ENCODE measurements around the gene KCNMB4.

KCNMB4 gene

GRCh38 chr12:70430400-70430799 is 64.3 kb downstream of the KCNMB4 start:
- H3K9me3 Mint-ChIP-seq: no peaks in the 10 kb centered on the region
- intact Hi-C loops (cut with micrococcal nuclease): no loop called here
- H3K4me1 Mint-ChIP-seq (ENCODE audit: low read depth): no peaks in the 10 kb centered on the region
- no peaks in the 10 kb centered on the region for H3K27me3 Mint-ChIP-seq
- no peak overlapping the region for H3K4me3 Mint-ChIP-seq
- H3K27ac Mint-ChIP-seq: no peak overlapping the region
- H3K36me3 Mint-ChIP-seq (ENCODE audit: low read depth): no peaks in the 10 kb centered on the region

DNA sequence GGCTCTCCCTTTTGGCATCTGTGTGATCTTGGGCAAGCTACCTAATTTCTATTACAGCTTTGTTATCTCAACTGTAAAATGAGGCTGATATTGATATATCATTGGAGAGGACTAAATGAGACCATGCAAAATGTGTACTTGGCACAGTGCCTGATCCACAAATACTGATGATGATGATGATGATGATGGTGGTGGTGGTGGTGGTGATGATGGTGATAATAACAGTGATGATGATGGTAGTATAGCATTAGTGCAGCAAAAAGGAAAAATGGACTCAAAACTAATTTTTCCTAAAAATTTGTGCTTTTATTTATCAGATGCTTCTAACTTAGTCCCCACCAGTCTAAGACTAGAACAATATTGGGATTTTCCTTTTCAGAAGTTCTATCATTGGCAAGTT is 70.7 kb downstream of the KCNMB4 start:
- Mint-ChIP-seq H3K9me3 (no peaks in the 10 kb centered on the region), H3K27ac (no peak overlapping the region), H3K4me3 (no peak overlapping the region), H3K4me1 (ENCODE audit: low read depth) (no peaks in the 10 kb centered on the region), H3K27me3 (no peaks in the 10 kb centered on the region), H3K36me3 (ENCODE audit: low read depth) (no peaks in the 10 kb centered on the region)
- intact Hi-C loops (cut with micrococcal nuclease): no loop called here

DNA sequence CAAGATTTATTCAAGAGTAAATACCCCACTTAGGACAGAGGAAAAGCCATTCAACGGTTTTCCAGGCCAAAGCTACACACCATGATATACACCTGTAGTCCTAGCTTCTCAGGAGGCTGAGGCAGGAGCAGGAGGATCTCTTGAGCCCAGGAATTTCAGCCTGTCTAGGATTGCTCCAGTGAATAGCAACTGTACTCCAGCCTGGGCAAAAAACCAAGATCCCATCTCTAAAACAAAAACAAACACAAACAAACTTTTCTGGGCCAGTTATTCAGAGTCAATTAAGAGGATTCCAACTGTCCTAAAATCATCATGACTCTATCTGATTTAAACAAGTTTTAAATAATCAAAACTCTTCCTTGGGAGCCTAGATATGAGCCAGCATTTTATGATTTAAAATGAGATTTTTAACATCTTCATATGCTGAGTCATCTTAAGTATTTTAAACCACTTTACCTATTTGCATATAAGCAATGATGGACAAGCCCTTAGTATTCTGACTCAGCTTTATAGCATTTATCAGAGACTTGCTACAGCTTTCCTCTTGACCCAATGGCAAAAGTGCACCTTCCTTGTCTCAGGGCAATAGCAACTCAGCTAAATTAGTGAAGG is 77.1 kb downstream of the KCNMB4 start:
- no peak overlapping the region for H3K27ac Mint-ChIP-seq
- no peaks in the 10 kb centered on the region for H3K36me3 Mint-ChIP-seq (ENCODE audit: low read depth)
- intact Hi-C loops (cut with micrococcal nuclease): no loop called here
- H3K4me3 Mint-ChIP-seq: no peak overlapping the region
- no peaks in the 10 kb centered on the region for H3K4me1 Mint-ChIP-seq (ENCODE audit: low read depth)
- H3K27me3 Mint-ChIP-seq: no peaks in the 10 kb centered on the region
- peaks cover 9% of the 10 kb centered on the region for H3K9me3 Mint-ChIP-seq

DNA sequence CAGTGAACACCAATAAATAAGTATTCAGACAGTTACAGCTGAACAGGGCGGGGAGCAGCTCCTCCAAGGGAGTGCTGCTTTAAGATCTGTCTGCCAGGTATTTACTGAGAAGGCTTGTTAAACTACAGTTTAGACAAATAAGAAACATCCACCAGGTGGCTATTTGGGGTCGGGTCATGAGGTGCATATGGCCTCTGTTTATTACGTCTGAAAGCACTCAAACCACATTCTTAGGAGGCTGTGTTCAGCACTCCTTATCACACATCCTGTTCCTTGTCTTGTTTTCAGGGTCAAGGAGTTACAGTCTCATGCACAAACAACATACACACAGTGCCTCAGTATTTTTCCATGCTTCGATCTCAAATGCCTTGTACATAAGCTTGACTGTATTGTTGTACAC is 78.8 kb downstream of the KCNMB4 start:
- intact Hi-C loops (cut with micrococcal nuclease): no loop called here
- Mint-ChIP-seq H3K27me3 (no peaks in the 10 kb centered on the region), H3K27ac (no peak overlapping the region), H3K36me3 (ENCODE audit: low read depth) (no peaks in the 10 kb centered on the region), H3K4me1 (ENCODE audit: low read depth) (no peaks in the 10 kb centered on the region), H3K9me3 (peaks cover 19% of the 10 kb centered on the region), H3K4me3 (no peak overlapping the region)

GRCh38 chr12:70448371-70448770 is 82.3 kb downstream of the KCNMB4 start:
- intact Hi-C loops (cut with micrococcal nuclease): no loop called here
- no peaks in the 10 kb centered on the region for H3K4me1 Mint-ChIP-seq (ENCODE audit: low read depth)
- no peaks in the 10 kb centered on the region for H3K27me3 Mint-ChIP-seq
- no peak overlapping the region for H3K27ac Mint-ChIP-seq
- H3K36me3 Mint-ChIP-seq (ENCODE audit: low read depth): no peaks in the 10 kb centered on the region
- H3K9me3 Mint-ChIP-seq: peaks cover 38% of the 10 kb centered on the region
- H3K4me3 Mint-ChIP-seq: no peak overlapping the region

DNA sequence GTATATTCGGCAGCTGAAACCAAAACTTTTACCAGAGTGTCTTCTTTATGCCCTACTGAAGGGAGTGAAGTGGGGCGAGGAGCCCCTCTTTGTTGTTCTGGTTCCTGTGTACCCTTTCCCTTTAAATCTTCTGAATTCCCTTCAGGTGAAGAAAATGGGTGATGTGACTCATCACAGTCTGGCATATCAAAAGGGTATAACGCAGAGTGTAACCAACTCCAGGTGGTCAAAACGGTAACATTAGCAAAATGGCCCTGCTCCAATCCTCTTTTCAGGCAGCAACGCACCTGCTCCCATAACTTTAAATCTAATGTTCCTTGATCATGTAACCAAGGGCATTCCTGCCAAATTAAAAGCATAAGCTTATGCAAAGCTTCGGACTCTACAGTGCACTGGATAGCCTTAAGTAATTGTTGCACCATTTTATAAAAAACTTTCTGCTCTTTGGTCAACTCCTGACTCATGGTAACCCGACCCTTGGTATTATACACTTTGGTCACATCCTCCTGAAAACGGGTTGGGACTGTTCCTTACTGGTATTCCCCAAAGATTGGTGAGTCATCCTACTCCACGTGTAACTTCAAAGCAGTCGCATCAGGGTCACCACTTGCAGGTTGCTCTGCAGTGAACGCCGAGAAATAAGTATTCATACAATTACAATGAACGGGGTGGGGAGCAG is 83.1 kb downstream of the KCNMB4 start:
- Mint-ChIP-seq H3K4me1 (ENCODE audit: low read depth) (no peaks in the 10 kb centered on the region), H3K27me3 (no peaks in the 10 kb centered on the region), H3K4me3 (no peak overlapping the region), H3K36me3 (ENCODE audit: low read depth) (no peaks in the 10 kb centered on the region), H3K9me3 (peaks cover 38% of the 10 kb centered on the region), H3K27ac (no peak overlapping the region)
- intact Hi-C loops (cut with micrococcal nuclease): no loop called here

DNA sequence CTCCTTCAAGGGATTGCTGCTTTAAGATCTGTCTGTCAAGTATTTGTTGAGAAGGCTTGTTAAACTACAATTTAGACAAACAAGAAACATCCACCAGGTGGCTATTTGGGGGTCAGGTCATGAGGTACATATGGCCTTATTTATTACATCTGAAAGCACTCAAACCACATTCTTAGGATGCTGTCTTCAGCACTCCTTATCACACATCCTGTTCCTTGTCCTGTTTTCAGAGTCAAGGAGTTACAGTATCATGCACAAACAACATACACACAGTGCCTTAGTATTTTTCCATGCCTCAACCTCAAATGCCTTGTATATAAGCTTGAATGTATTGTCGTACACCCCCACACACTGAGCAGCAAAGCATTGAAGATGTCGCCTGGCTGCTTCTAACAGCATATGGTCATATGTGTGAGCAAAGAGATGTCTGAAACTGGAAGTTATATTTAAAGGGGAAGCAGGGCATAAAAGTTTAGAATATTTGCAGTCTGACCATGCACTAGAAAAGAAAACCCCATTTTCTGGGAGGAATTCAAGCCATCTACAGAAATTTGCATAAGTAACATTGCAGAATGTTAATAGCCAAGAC is 83.8 kb downstream of the KCNMB4 start:
- Mint-ChIP-seq H3K36me3 (ENCODE audit: low read depth) (no peaks in the 10 kb centered on the region), H3K4me3 (no peak overlapping the region), H3K27ac (no peak overlapping the region), H3K27me3 (no peaks in the 10 kb centered on the region), H3K4me1 (ENCODE audit: low read depth) (no peaks in the 10 kb centered on the region), H3K9me3 (peaks cover 38% of the 10 kb centered on the region)
- intact Hi-C loops (cut with micrococcal nuclease): no loop called here

- intact Hi-C loops (cut with micrococcal nuclease): no loop called here
- Mint-ChIP-seq H3K9me3 (peaks cover 35% of the 10 kb centered on the region), H3K27me3 (no peaks in the 10 kb centered on the region), H3K4me3 (no peak overlapping the region), H3K27ac (no peak overlapping the region), H3K4me1 (ENCODE audit: low read depth) (no peaks in the 10 kb centered on the region), H3K36me3 (ENCODE audit: low read depth) (no peaks in the 10 kb centered on the region)
These were observed 85.4 kb downstream of the KCNMB4 start for GRCh38 chr12:70451528-70451927.

DNA sequence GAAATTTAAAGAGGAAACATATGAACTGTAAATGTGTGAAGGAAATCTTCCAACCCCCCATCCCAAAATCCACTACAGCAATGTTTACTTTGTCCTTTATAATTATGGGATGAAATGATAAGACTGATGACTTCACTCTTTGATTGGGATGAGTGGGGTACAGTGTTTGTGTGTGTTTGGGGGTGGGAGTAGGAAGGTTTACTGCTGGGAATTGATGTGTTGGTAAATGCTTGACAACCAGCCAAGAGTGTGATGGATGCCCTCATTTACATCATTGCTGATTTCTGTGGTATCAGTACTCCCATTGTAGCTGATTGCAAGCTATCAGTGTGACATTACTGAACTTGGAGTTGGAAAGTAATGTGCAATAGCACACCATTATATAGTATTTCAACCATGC is 90.9 kb downstream of the KCNMB4 start:
- Mint-ChIP-seq H3K4me3 (no peak overlapping the region), H3K9me3 (peaks cover 41% of the 10 kb centered on the region), H3K4me1 (ENCODE audit: low read depth) (peaks cover 10% of the 10 kb centered on the region), H3K27ac (no peak overlapping the region), H3K27me3 (peaks cover 2% of the 10 kb centered on the region), H3K36me3 (ENCODE audit: low read depth) (no peaks in the 10 kb centered on the region)
- intact Hi-C loops (cut with micrococcal nuclease): no loop called here

GRCh38 chr12:70459786-70460185 is 93.7 kb downstream of the KCNMB4 start:
- Mint-ChIP-seq H3K4me3 (no peak overlapping the region), H3K27ac (no peak overlapping the region), H3K4me1 (ENCODE audit: low read depth) (peaks cover 10% of the 10 kb centered on the region), H3K36me3 (ENCODE audit: low read depth) (no peaks in the 10 kb centered on the region), H3K27me3 (peaks cover 2% of the 10 kb centered on the region), H3K9me3 (peaks cover 62% of the 10 kb centered on the region)
- intact Hi-C loops (cut with micrococcal nuclease): no loop called here

DNA sequence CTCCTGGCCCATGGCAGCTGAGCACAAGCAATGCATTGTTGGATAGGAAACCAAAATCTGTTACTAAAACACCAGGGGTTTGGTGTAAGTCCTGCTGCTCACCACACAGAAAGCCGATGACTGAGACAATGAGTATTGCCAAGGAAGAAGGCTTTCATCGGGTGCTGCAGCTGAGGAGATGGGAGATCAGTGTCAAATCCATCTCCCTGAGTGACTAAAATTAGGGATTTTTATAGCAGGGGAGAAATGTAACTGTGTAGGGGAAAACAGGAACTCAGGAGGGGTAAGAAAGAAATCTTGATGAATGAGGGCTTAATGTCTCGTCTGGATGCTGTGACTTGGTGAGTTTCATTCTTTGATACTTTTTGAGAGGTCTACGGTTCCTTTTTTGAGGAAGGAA is 97.9 kb downstream of the KCNMB4 start:
- H3K9me3 Mint-ChIP-seq: peaks cover 64% of the 10 kb centered on the region
- no peak overlapping the region for H3K4me3 Mint-ChIP-seq
- no peaks in the 10 kb centered on the region for H3K36me3 Mint-ChIP-seq (ENCODE audit: low read depth)
- H3K27ac Mint-ChIP-seq: no peak overlapping the region
- peaks cover 17% of the 10 kb centered on the region for H3K4me1 Mint-ChIP-seq (ENCODE audit: low read depth)
- peaks cover 2% of the 10 kb centered on the region for H3K27me3 Mint-ChIP-seq
- intact Hi-C loops (cut with micrococcal nuclease): no loop called here

- intact Hi-C loops (cut with micrococcal nuclease): no loop called here
These were observed 100.7 kb downstream of the KCNMB4 start for GRCh38 chr12:70466753-70467152.

GRCh38 chr12:70467476-70467875 is 101.4 kb downstream of the KCNMB4 start:
- no peaks in the 10 kb centered on the region for H3K27me3 Mint-ChIP-seq
- intact Hi-C loops (cut with micrococcal nuclease): no loop called here
- no peaks in the 10 kb centered on the region for H3K36me3 Mint-ChIP-seq (ENCODE audit: low read depth)
- peaks cover 48% of the 10 kb centered on the region for H3K9me3 Mint-ChIP-seq
- H3K4me3 Mint-ChIP-seq: no peak overlapping the region
- H3K4me1 Mint-ChIP-seq (ENCODE audit: low read depth): peaks cover 11% of the 10 kb centered on the region
- H3K27ac Mint-ChIP-seq: no peak overlapping the region

More at GRCh38 chr12:70466753-70467152, 100.7 kb downstream of the KCNMB4 start:
- Mint-ChIP-seq H3K4me1 (ENCODE audit: low read depth) (peaks cover 11% of the 10 kb centered on the region), H3K9me3 (peaks cover 48% of the 10 kb centered on the region), H3K4me3 (no peak overlapping the region), H3K27ac (no peak overlapping the region), H3K27me3 (no peaks in the 10 kb centered on the region), H3K36me3 (ENCODE audit: low read depth) (no peaks in the 10 kb centered on the region)

DNA sequence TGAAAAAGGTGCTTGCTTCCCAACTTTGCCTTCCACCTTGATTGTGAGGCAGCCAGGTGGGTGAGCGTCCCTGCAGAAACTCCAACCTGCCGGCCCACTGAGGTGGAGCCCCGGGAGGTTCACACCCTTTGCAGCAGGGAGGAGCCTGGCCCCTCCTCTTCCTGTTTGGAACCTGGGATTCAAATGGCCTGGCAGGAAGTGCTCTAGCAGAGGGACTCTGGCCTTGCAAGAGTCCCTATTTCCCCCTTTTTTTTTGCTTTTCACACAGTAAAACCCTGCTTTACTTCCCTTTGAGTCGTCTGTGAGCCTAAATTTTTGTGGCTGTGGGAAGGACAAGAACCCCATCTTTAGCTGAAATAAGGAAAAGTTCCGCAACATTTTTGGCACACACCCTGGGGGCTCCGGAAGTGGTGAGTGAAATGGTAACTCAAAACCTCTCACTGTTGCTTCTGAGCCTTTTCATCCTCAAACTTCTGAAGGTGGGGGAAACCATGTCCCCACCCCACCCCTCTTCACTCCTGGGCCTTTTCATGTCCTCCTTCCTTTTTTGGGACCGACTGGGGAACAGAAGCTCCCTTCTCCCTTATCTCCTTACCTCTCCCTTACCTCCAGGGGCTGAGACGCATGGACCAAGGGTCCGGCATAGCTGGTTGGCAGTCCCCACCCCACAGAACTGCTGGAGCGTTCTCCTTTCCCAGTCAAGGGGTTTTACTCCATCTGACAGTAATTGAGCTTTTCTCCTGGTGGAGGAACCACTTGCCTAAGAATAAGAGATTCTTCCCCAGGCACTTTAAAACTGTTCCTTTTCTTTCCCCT is 102.0 kb downstream of the KCNMB4 start:
- H3K9me3 Mint-ChIP-seq: peaks cover 43% of the 10 kb centered on the region
- no peaks in the 10 kb centered on the region for H3K27me3 Mint-ChIP-seq
- H3K4me1 Mint-ChIP-seq (ENCODE audit: low read depth): peaks cover 11% of the 10 kb centered on the region
- intact Hi-C loops (cut with micrococcal nuclease): no loop called here
- no peak overlapping the region for H3K27ac Mint-ChIP-seq
- H3K36me3 Mint-ChIP-seq (ENCODE audit: low read depth): no peaks in the 10 kb centered on the region
- H3K4me3 Mint-ChIP-seq: no peak overlapping the region

All from dendritic cell treated with granulocyte-macrophage colony-stimulating factor and Interleukin-4, amounts not matched to agents 40 ng/mL and 50 ng/mL, for 4 days (primary cell).